ENCODE data around the gene EGFR. TPM values are rescaled to one million over a fixed set of nuclear protein-coding genes. Genes with fewer than 3 reads are reported as not detected.

Gene EGFR
- total RNA-seq, 1 donor from 2014 or later, result 5.0 TPM

DNA sequence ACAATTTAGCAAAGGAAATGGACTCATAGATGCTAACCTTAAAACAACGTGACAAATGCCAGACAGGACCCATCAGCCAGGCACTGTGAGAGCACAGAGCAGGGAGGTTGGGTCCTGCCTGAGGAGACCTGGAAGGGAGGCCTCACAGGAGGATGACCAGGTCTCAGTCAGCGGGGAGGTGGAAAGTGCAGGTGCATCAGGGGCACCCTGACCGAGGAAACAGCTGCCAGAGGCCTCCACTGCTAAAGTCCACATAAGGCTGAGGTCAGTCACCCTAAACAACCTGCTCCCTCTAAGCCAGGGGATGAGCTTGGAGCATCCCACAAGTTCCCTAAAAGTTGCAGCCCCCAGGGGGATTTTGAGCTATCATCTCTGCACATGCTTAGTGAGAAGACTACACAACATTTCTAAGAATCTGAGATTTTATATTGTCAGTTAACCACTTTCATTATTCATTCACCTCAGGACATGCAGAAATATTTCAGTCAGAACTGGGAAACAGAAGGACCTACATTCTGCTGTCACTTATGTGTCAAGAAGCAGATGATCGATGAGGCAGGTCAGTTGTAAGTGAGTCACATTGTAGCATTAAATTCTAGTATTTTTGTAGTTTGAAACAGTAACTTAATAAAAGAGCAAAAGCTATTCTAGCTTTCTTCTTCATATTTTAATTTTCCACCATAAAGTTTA is 188.8 kb downstream of the EGFR start:
- Mint-ChIP-seq H3K4me1 (ENCODE audit: unreplicated experiment) (no peaks in the 10 kb centered on the region), H3K27ac (ENCODE audit: unreplicated experiment) (no peak overlapping the region), H3K4me3 (ENCODE audit: unreplicated experiment) (no peak overlapping the region), H3K9me3 (ENCODE audit: unreplicated experiment) (no peaks in the 10 kb centered on the region), H3K27me3 (ENCODE audit: unreplicated experiment) (no peaks in the 10 kb centered on the region), H3K36me3 (ENCODE audit: low read depth, unreplicated experiment) (peaks cover 5% of the 10 kb centered on the region)
- TF ChIP-seq CTCF (IDR thresholded peaks at IDR 0.05; ENCODE audit: unreplicated experiment), result no peak
- no peak for DNase-seq (ENCODE audit: low spot score)

GRCh38 chr7:55209366-55209765 is 190.5 kb downstream of the EGFR start:
- H3K27ac Mint-ChIP-seq (ENCODE audit: unreplicated experiment), result no peak overlapping the region
- TF ChIP-seq CTCF (IDR thresholded peaks at IDR 0.05; ENCODE audit: unreplicated experiment), result no peak
- peaks cover 5% of the 10 kb centered on the region for H3K36me3 Mint-ChIP-seq (ENCODE audit: low read depth, unreplicated experiment)
- DNase-seq (ENCODE audit: low spot score), result no peak
- no peaks in the 10 kb centered on the region for H3K4me1 Mint-ChIP-seq (ENCODE audit: unreplicated experiment)
- no peak overlapping the region for H3K4me3 Mint-ChIP-seq (ENCODE audit: unreplicated experiment)
- H3K9me3 Mint-ChIP-seq (ENCODE audit: unreplicated experiment), result no peaks in the 10 kb centered on the region
- H3K27me3 Mint-ChIP-seq (ENCODE audit: unreplicated experiment), result no peaks in the 10 kb centered on the region

DNA sequence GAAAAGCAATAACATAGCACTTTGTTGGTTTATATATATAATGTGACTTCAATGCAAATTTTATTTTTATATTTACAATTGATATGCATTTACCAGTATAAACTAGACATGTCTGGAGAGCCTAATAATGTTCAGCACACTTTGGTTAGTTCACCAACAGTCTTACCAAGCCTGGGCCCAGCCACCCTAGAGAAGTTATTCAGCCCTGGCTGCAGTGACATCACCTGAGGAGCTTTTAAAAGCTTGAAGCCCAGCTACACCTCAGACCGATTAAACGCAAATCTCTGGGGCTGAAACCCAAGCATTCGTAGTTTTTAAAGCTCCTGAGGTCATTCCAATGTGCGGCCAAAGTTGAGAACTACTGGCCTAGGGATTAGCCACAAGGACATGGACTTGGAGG is 191.4 kb downstream of the EGFR start:
- H3K9me3 Mint-ChIP-seq (ENCODE audit: unreplicated experiment), result no peaks in the 10 kb centered on the region
- H3K27me3 Mint-ChIP-seq (ENCODE audit: unreplicated experiment), result no peaks in the 10 kb centered on the region
- peaks cover 5% of the 10 kb centered on the region for H3K36me3 Mint-ChIP-seq (ENCODE audit: low read depth, unreplicated experiment)
- no peak for DNase-seq (ENCODE audit: low spot score)
- TF ChIP-seq CTCF (IDR thresholded peaks at IDR 0.05; ENCODE audit: unreplicated experiment), result no peak
- H3K27ac Mint-ChIP-seq (ENCODE audit: unreplicated experiment), result no peak overlapping the region
- H3K4me1 Mint-ChIP-seq (ENCODE audit: unreplicated experiment), result no peaks in the 10 kb centered on the region
- H3K4me3 Mint-ChIP-seq (ENCODE audit: unreplicated experiment), result no peak overlapping the region

DNA sequence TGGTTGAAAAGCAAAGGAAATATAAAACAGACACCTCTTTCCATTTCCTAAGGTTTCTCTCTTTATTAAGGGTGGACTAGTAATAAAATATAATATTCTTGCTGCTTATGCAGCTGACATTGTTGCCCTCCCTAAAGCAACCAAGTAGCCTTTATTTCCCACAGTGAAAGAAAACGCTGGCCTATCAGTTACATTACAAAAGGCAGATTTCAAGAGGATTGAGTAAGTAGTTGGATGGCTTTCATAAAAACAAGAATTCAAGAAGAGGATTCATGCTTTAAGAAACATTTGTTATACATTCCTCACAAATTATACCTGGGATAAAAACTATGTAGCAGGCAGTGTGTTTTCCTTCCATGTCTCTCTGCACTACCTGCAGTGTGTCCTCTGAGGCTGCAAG is 191.9 kb downstream of the EGFR start:
- TF ChIP-seq CTCF (IDR thresholded peaks at IDR 0.05; ENCODE audit: unreplicated experiment), result no peak
- H3K4me1 Mint-ChIP-seq (ENCODE audit: unreplicated experiment), result no peaks in the 10 kb centered on the region
- DNase-seq (ENCODE audit: low spot score), result no peak
- no peaks in the 10 kb centered on the region for H3K9me3 Mint-ChIP-seq (ENCODE audit: unreplicated experiment)
- H3K36me3 Mint-ChIP-seq (ENCODE audit: low read depth, unreplicated experiment), result peaks cover 5% of the 10 kb centered on the region
- no peaks in the 10 kb centered on the region for H3K27me3 Mint-ChIP-seq (ENCODE audit: unreplicated experiment)
- no peak overlapping the region for H3K4me3 Mint-ChIP-seq (ENCODE audit: unreplicated experiment)
- no peak overlapping the region for H3K27ac Mint-ChIP-seq (ENCODE audit: unreplicated experiment)

GRCh38 chr7:55211726-55212125 is 192.9 kb downstream of the EGFR start:
- no peak for DNase-seq (ENCODE audit: low spot score)
- no peak for TF ChIP-seq CTCF (IDR thresholded peaks at IDR 0.05; ENCODE audit: unreplicated experiment)
- Mint-ChIP-seq H3K4me3 (ENCODE audit: unreplicated experiment) (no peak overlapping the region), H3K9me3 (ENCODE audit: unreplicated experiment) (no peaks in the 10 kb centered on the region), H3K36me3 (ENCODE audit: low read depth, unreplicated experiment) (peaks cover 3% of the 10 kb centered on the region), H3K27ac (ENCODE audit: unreplicated experiment) (no peak overlapping the region), H3K27me3 (ENCODE audit: unreplicated experiment) (no peaks in the 10 kb centered on the region), H3K4me1 (ENCODE audit: unreplicated experiment) (no peaks in the 10 kb centered on the region)
